T-helper 17 cell (primary cell): ENCODE results near the gene EPB41L2. TPM values are rescaled to one million over a fixed set of nuclear protein-coding genes. Genes with fewer than 3 reads are reported as not detected.

Experiments used
- ATAC-seq: fragments of 150-1000 bp; cut with Tn5 transposase; 2 replicates; pipeline ENCODE4 v1.10.0; 2021; ENCODE audit warnings: mild to moderate bottlenecking, moderate library complexity
- DNase-seq, 3 donors: peaks; one replicate each; pipeline versions ENCODE4 v3.0.0 to v3.0.0-alpha.2; 2020 to 2021
- H3K9me3 ChIP-seq: one replicate; pipeline ENCODE4 v1.7.0; 2013; ENCODE audit warnings: low read length, mild to moderate bottlenecking; ENCODE audit not compliant: control insufficient read depth, poor library complexity, severe bottlenecking
- H3K27ac Mint-ChIP-seq: one replicate; pipeline ENCODE4 v1.8.0; 2022; ENCODE audit warnings: mild to moderate bottlenecking, moderate library complexity, mixed read lengths
- H3K27me3 Mint-ChIP-seq: one replicate; pipeline ENCODE4 v1.8.0; 2022; ENCODE audit warnings: mixed read lengths
- H3K36me3 Mint-ChIP-seq: one replicate; pipeline ENCODE4 v1.8.0; 2022; ENCODE audit warnings: low read depth, mixed read lengths
- H3K4me1 Mint-ChIP-seq: one replicate; pipeline ENCODE4 v1.8.0; 2022; ENCODE audit warnings: mild to moderate bottlenecking, mixed read lengths
- H3K4me3 Mint-ChIP-seq: one replicate; pipeline ENCODE4 v1.8.0; 2022; ENCODE audit warnings: mild to moderate bottlenecking, moderate library complexity, mixed read lengths
- total RNA-seq, 4 donors: library from RNA in 2 of 4; stranded (reverse) in 2 of 4; gene quantifications; one replicate each; pipeline ENCODE4 v1.2.3 and lab custom pipeline; 2022 to 2026

Gene EPB41L2
- total RNA-seq, 2 donors from 2014 or later: 14.0 to 20.5 TPM

- no peak for DNase-seq
- H3K4me1 Mint-ChIP-seq: peaks cover 2% of the 10 kb centered on the region
- H3K27ac Mint-ChIP-seq: no peak overlapping the region
- ATAC-seq: no peak
- H3K36me3 Mint-ChIP-seq: peaks cover 4% of the 10 kb centered on the region
- H3K4me3 Mint-ChIP-seq: no peak overlapping the region
- peaks cover 22% of the 10 kb centered on the region for H3K27me3 Mint-ChIP-seq
- no peaks in the 10 kb centered on the region for H3K9me3 ChIP-seq
Observed at GRCh38 chr6:131080084-131080483, 17.0 kb upstream of the EPB41L2 start.

GRCh38 chr6:131073577-131073976 is 10.5 kb upstream of the EPB41L2 start:
- H3K9me3 ChIP-seq: no peaks in the 10 kb centered on the region
- H3K36me3 Mint-ChIP-seq: no peaks in the 10 kb centered on the region
- no peak for DNase-seq
- no peak overlapping the region for H3K27ac Mint-ChIP-seq
- H3K27me3 Mint-ChIP-seq: peaks cover 14% of the 10 kb centered on the region
- H3K4me3 Mint-ChIP-seq: no peak overlapping the region
- ATAC-seq: no peak
- H3K4me1 Mint-ChIP-seq: no peaks in the 10 kb centered on the region

GRCh38 chr6:131070061-131070460 is 7.0 kb upstream of the EPB41L2 start:
- no peaks in the 10 kb centered on the region for H3K27me3 Mint-ChIP-seq
- no peak for ATAC-seq
- H3K4me3 Mint-ChIP-seq: no peak overlapping the region
- no peak for DNase-seq
- H3K9me3 ChIP-seq: no peaks in the 10 kb centered on the region
- no peaks in the 10 kb centered on the region for H3K4me1 Mint-ChIP-seq
- no peak overlapping the region for H3K27ac Mint-ChIP-seq
- no peaks in the 10 kb centered on the region for H3K36me3 Mint-ChIP-seq

- H3K27ac Mint-ChIP-seq: no peak overlapping the region
- no peaks in the 10 kb centered on the region for H3K9me3 ChIP-seq
- peaks cover 4% of the 10 kb centered on the region for H3K4me1 Mint-ChIP-seq
- no peak overlapping the region for H3K4me3 Mint-ChIP-seq
- ATAC-seq: no peak
- H3K36me3 Mint-ChIP-seq: no peaks in the 10 kb centered on the region
- H3K27me3 Mint-ChIP-seq: no peaks in the 10 kb centered on the region
- DNase-seq: no peak
Observed at GRCh38 chr6:131068165-131068564, 5.1 kb upstream of the EPB41L2 start.

GRCh38 chr6:131067521-131067920 is 4.5 kb upstream of the EPB41L2 start:
- ATAC-seq (no peak), DNase-seq (no peak)
- Mint-ChIP-seq H3K27ac (no peak overlapping the region), H3K4me3 (no peak overlapping the region), H3K4me1 (peaks cover 4% of the 10 kb centered on the region), H3K27me3 (no peaks in the 10 kb centered on the region), H3K36me3 (no peaks in the 10 kb centered on the region)
- H3K9me3 ChIP-seq: no peaks in the 10 kb centered on the region

GRCh38 chr6:131065824-131066171 is 2.8 kb upstream of the EPB41L2 start:
- peaks cover 10% of the 10 kb centered on the region for H3K4me1 Mint-ChIP-seq
- DNase-seq: no peak
- H3K27me3 Mint-ChIP-seq: no peaks in the 10 kb centered on the region
- no peaks in the 10 kb centered on the region for H3K36me3 Mint-ChIP-seq
- ATAC-seq: no peak
- no peaks in the 10 kb centered on the region for H3K9me3 ChIP-seq
- H3K27ac Mint-ChIP-seq: no peak overlapping the region
- no peak overlapping the region for H3K4me3 Mint-ChIP-seq

GRCh38 chr6:131065112-131065823 is 2.2 kb upstream of the EPB41L2 start:
- Mint-ChIP-seq H3K36me3 (no peaks in the 10 kb centered on the region), H3K4me3 (no peak overlapping the region), H3K4me1 (peaks cover 15% of the 10 kb centered on the region), H3K27ac (peak overlapping the region; percentile 0), H3K27me3 (no peaks in the 10 kb centered on the region)
- no peaks in the 10 kb centered on the region for H3K9me3 ChIP-seq
- DNase-seq: no peak
- no peak for ATAC-seq

- H3K27me3 Mint-ChIP-seq: no peaks in the 10 kb centered on the region
- peak overlapping the region; percentile 82 for H3K27ac Mint-ChIP-seq
- ATAC-seq: peak; percentile 24
- no peaks in the 10 kb centered on the region for H3K9me3 ChIP-seq
- no peak for DNase-seq
- H3K36me3 Mint-ChIP-seq: no peaks in the 10 kb centered on the region
- H3K4me3 Mint-ChIP-seq: peak overlapping the region; percentile 93
- H3K4me1 Mint-ChIP-seq: peaks cover 15% of the 10 kb centered on the region
Observed at GRCh38 chr6:131063764-131064272, 773 bp upstream of the EPB41L2 start.

GRCh38 chr6:131062241-131063027 is 611 bp downstream of the EPB41L2 start:
- Mint-ChIP-seq H3K36me3 (no peaks in the 10 kb centered on the region), H3K27ac (peak overlapping the region; percentile 82), H3K4me3 (peak overlapping the region; percentile 93), H3K4me1 (peaks cover 15% of the 10 kb centered on the region), H3K27me3 (no peaks in the 10 kb centered on the region)
- peak in 2 of 3 donors; percentile 9 to 22 for DNase-seq
- H3K9me3 ChIP-seq: no peaks in the 10 kb centered on the region
- ATAC-seq: peak; percentile 39

- Mint-ChIP-seq H3K27ac (peak overlapping the region; percentile 12), H3K4me1 (peaks cover 15% of the 10 kb centered on the region), H3K27me3 (no peaks in the 10 kb centered on the region), H3K4me3 (peak overlapping the region; percentile 90), H3K36me3 (no peaks in the 10 kb centered on the region)
- DNase-seq: no peak
- no peaks in the 10 kb centered on the region for H3K9me3 ChIP-seq
- ATAC-seq: no peak
Observed at GRCh38 chr6:131061751-131062119, 1.3 kb downstream of the EPB41L2 start.

- peak overlapping the region; percentile 90 for H3K4me3 Mint-ChIP-seq
- H3K36me3 Mint-ChIP-seq: no peaks in the 10 kb centered on the region
- H3K9me3 ChIP-seq: no peaks in the 10 kb centered on the region
- ATAC-seq (no peak), DNase-seq (no peak)
- H3K27ac Mint-ChIP-seq: peak overlapping the region; percentile 12
- H3K4me1 Mint-ChIP-seq: peaks cover 15% of the 10 kb centered on the region
- no peaks in the 10 kb centered on the region for H3K27me3 Mint-ChIP-seq
Observed at GRCh38 chr6:131061041-131061750, 1.8 kb downstream of the EPB41L2 start.

- H3K4me3 Mint-ChIP-seq: no peak overlapping the region
- ATAC-seq: no peak
- H3K27me3 Mint-ChIP-seq: no peaks in the 10 kb centered on the region
- peaks cover 15% of the 10 kb centered on the region for H3K4me1 Mint-ChIP-seq
- DNase-seq: no peak
- no peaks in the 10 kb centered on the region for H3K9me3 ChIP-seq
- peak overlapping the region; percentile 39 for H3K27ac Mint-ChIP-seq
- H3K36me3 Mint-ChIP-seq: no peaks in the 10 kb centered on the region
Observed at GRCh38 chr6:131060311-131060710, 2.7 kb downstream of the EPB41L2 start.

- no peak for ATAC-seq
- Mint-ChIP-seq H3K36me3 (no peaks in the 10 kb centered on the region), H3K27ac (peak overlapping the region; percentile 39), H3K4me1 (peaks cover 15% of the 10 kb centered on the region), H3K4me3 (no peak overlapping the region), H3K27me3 (no peaks in the 10 kb centered on the region)
- DNase-seq: no peak
- H3K9me3 ChIP-seq: peaks cover 5% of the 10 kb centered on the region
Observed at GRCh38 chr6:131059486-131059885, 3.6 kb downstream of the EPB41L2 start.
